HFF-Myc (cell line): ENCODE results near the gene CNTN1.

Source experiments
- DNase-seq: peaks from one replicate; pipeline ENCODE4 v3.0.0-alpha.2; 2011; ENCODE audit warnings: low read depth; ENCODE audit errors: extremely low read depth
- H3K4me3 ChIP-seq: replicated peaks from 2 replicates; pipeline ENCODE4 v1.5.1; 2011; ENCODE audit warnings: low read depth, mild to moderate bottlenecking, control low read depth, low read length
- CTCF ChIP-seq: IDR thresholded peaks from 2 replicates; pipeline ENCODE4 v1.5.1; 2012; ENCODE audit warnings: mild to moderate bottlenecking, low read depth, low read length, control low read depth; ENCODE audit errors: missing control alignments

Gene CNTN1

GRCh38 chr12:40827683-40828592 is 135.7 kb downstream of the CNTN1 start:
- no peak for TF ChIP-seq CTCF

DNA sequence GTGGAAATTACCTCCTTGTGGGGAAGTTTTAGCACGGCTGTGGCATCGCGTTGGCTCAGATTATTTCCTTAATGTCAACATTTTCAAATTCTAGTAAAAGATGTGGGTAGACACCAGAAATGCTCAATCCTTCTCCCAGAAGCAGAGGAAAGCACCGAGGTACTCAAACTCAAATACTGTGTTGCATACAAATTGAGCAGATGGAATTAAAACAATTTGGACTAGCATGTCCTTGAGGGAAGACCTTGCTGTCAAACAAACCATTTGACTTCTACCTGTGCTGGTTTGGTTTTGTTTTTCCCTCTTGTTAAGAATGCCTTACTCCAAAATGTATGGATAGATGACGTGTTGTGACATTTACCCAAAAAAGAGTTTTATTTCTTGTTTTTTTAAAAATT is 136.4 kb downstream of the CNTN1 start:
- DNase-seq = no peak

More at GRCh38 chr12:40827683-40828592, 135.7 kb downstream of the CNTN1 start:
- no peak overlapping the region for H3K4me3 ChIP-seq
- no peak for DNase-seq

DNA sequence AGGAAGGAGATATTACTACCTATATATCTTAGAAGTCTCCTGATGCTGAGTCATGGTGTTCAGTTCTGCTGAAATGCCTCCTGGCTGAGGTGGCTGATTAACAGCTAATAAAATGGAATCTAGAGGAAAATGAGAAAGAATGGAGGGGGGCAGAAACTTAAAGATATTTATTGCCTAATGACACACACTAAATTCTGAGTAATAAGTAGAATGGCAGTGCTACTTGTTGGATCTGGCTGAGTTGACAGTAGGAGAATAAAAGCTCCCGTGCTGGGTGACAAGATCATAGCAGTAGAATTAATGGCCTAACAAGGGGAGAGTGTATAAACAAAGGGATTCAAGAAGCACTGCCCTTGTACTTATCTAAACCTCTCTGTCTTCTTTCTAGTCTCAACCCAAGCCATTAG is 137.5 kb downstream of the CNTN1 start:
- no peak overlapping the region for H3K4me3 ChIP-seq
- DNase-seq = no peak
- no peak for TF ChIP-seq CTCF

More for the DNA sequence above, 136.4 kb downstream of the CNTN1 start:
- TF ChIP-seq CTCF = no peak
- H3K4me3 ChIP-seq = no peak overlapping the region

- H3K4me3 ChIP-seq = no peak overlapping the region
- TF ChIP-seq CTCF = no peak
- DNase-seq = no peak
Measured at GRCh38 chr12:40831916-40832315, 139.7 kb downstream of the CNTN1 start.

DNA sequence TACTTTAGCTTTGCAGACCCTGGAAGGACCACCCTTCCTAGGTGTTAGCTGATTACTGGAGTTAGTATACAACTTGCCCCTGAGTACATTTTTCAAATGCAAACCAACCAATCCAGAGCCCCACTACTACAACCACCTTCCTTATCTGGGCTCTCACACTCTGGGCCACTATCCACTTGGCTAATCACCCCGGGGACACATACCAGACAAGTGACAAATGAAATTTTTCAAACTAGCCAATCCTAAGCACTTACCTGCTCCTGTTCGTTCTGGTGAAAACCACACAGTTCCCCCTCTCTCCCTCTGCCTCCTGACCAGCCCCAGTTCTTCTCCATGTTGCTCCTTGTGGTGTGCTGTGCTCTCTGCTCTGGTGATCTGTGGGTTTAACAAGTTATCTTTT is 140.4 kb downstream of the CNTN1 start:
- no peak for DNase-seq
- H3K4me3 ChIP-seq = no peak overlapping the region
- TF ChIP-seq CTCF = no peak

- no peak for DNase-seq
- H3K4me3 ChIP-seq = no peak overlapping the region
- TF ChIP-seq CTCF = no peak
Measured at GRCh38 chr12:40833818-40834217, 141.6 kb downstream of the CNTN1 start.
